Measurements from ENCODE around the gene SSNA1. TPM values are rescaled to one million over a fixed set of nuclear protein-coding genes. Genes with fewer than 3 reads are reported as not detected.
A peak's percentile ranks its signal among the peaks of the same experiment; 100 is the strongest.

The SSNA1 gene
- total RNA-seq, 4 donors from 2014 or later: 58.2 to 99.5 (median 76.7) TPM

GRCh38 chr9:137217276-137218211, 29.1 kb downstream of the SSNA1 start:
- H3K36me3 ChIP-seq: peaks cover 0 to 26% (median 13%) of the 10 kb centered on the region in 4 donors
- intact Hi-C loops (cut with DNase I): no loop called here
- peaks cover 18 to 38% (median 23%) of the 10 kb centered on the region in 4 donors for H3K4me1 ChIP-seq
- no peak for TF ChIP-seq POLR2A (IDR thresholded peaks at IDR 0.05; ENCODE audit: low read depth)
- no peak for TF ChIP-seq EP300 (IDR thresholded peaks at IDR 0.05)
- TF ChIP-seq, protein P1, sequence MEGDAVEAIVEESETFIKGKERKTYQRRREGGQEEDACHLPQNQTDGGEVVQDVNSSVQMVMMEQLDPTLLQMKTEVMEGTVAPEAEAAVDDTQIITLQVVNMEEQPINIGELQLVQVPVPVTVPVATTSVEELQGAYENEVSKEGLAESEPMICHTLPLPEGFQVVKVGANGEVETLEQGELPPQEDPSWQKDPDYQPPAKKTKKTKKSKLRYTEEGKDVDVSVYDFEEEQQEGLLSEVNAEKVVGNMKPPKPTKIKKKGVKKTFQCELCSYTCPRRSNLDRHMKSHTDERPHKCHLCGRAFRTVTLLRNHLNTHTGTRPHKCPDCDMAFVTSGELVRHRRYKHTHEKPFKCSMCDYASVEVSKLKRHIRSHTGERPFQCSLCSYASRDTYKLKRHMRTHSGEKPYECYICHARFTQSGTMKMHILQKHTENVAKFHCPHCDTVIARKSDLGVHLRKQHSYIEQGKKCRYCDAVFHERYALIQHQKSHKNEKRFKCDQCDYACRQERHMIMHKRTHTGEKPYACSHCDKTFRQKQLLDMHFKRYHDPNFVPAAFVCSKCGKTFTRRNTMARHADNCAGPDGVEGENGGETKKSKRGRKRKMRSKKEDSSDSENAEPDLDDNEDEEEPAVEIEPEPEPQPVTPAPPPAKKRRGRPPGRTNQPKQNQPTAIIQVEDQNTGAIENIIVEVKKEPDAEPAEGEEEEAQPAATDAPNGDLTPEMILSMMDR (IDR thresholded peaks at IDR 0.05): no peak
- no peak for TF ChIP-seq POLR2AphosphoS5 (IDR thresholded peaks at IDR 0.05)
- WGBS: 54% methylated on average over 16 of the region's 36 CpGs
- no peak overlapping the region for H3K27ac ChIP-seq (replicated peaks in 1 of 4)
- no peaks in the 10 kb centered on the region for H3K27me3 ChIP-seq
- no peak for DNase-seq (ENCODE audit: extremely low spot score)
- peak overlapping the region in 2 of 4 donors; percentile 22 to 45 for H3K4me3 ChIP-seq
- no peaks in the 10 kb centered on the region for H3K9me3 ChIP-seq

DNA sequence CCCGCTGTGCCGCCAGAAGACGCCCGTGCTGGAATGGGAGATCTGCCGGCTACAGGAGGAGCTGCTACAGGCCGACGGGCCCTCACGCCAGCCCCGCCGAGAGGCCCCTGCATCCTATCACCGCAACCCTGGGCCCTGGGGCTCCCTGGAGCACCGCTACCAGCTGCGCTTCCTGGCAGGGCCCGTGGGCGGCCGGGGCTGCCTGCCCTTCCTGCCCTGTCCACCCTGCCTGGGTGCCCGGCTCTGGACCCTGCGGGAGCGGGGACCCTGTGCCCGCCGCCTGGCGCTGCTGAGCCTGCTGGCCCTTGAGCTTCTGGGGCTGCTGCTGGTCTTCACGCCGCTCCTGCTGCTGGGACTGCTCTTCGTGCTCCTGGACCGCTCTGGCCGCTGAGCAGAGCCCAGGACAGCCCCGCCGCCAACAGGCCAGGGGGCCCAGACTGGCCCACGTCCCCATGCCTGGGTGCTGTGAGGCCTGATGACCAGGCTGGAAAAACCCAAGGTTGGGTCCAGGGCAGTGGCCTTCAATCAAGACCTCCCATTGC, 29.8 kb downstream of the SSNA1 start:
- H3K4me3 ChIP-seq: no peak overlapping the region
- no peak overlapping the region for H3K27ac ChIP-seq (replicated peaks in 1 of 4)
- WGBS: 100% methylated on average over 1 of the region's 30 CpGs
- TF ChIP-seq, protein P1 (IDR thresholded peaks at IDR 0.05): no peak
- TF ChIP-seq POLR2A (IDR thresholded peaks at IDR 0.05; ENCODE audit: low read depth) (no peak), EP300 (IDR thresholded peaks at IDR 0.05) (no peak), POLR2AphosphoS5 (IDR thresholded peaks at IDR 0.05) (no peak)
- peaks cover 24 to 44% (median 29%) of the 10 kb centered on the region in 4 donors for H3K4me1 ChIP-seq
- intact Hi-C loops (cut with DNase I): no loop called here
- H3K9me3 ChIP-seq: no peaks in the 10 kb centered on the region
- no peaks in the 10 kb centered on the region for H3K27me3 ChIP-seq
- DNase-seq (ENCODE audit: extremely low spot score): no peak
- H3K36me3 ChIP-seq: peaks cover 0 to 26% (median 13%) of the 10 kb centered on the region in 4 donors

DNA sequence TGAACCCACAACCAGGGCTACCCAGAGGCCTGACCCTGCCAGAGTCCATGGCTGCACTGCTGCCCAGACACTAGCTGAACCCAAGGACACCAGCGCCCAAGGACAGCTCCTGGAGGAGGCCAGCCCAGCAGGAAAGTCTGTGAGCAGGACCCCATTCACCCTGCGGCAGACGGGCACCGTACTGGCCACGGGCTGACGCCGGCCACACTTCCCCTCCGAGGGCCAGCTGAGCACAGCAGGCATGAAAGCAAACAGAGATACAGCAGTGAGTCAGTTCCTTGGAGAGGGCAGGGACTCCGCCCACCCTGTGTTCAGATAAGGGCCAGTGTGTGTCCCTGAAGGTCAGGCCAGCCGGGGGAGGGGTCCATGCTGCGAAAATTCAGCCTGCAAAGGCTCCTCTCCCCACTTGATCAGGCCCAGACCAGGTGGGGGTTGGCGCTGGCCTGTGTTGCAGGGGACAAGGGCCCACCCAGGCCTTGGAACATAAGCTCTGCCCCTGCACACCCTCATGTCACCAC, 30.3 kb downstream of the SSNA1 start:
- 76% methylated on average over 3 of the region's 12 CpGs for WGBS
- Histone ChIP-seq H3K9me3 (no peaks in the 10 kb centered on the region), H3K4me1 (peaks cover 25 to 46% (median 30%) of the 10 kb centered on the region in 4 donors), H3K27ac (replicated peaks in 1 of 4) (no peak overlapping the region), H3K27me3 (no peaks in the 10 kb centered on the region), H3K4me3 (no peak overlapping the region), H3K36me3 (peaks cover 0 to 25% (median 12%) of the 10 kb centered on the region in 4 donors)
- intact Hi-C loops (cut with DNase I): no loop called here
- TF ChIP-seq POLR2AphosphoS5 (IDR thresholded peaks at IDR 0.05): no peak
- TF ChIP-seq EP300 (IDR thresholded peaks at IDR 0.05): no peak
- no peak for TF ChIP-seq POLR2A (IDR thresholded peaks at IDR 0.05; ENCODE audit: low read depth)
- TF ChIP-seq, protein P1 (IDR thresholded peaks at IDR 0.05): no peak
- DNase-seq (ENCODE audit: extremely low spot score): no peak

DNA sequence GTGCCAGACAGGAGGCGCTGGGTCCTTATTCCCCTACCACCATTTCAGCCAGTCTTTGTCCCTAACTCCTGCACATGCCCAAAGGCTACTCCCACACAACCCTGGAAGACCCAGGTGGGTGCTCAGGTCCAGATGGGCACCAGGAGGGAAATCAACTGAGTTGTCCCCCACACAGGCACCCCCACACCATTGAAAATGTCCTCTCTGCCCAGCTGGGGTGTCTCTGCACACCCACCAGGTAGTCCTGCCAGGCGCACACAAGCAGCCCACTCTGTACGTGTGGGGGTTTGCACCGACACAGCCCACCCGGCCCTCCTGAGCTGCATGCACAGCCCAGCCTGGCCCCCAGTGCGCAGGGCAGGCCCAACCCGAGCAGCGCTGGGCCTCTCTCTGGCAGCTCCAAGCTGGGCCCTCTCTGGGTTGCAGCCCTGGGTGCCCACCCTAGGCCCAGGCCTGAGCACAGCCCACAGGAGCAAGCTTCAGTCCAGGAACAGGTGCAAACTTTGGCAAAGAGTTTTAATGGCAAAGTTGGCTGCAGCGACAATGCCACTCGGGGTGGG, 31.4 kb downstream of the SSNA1 start:
- Histone ChIP-seq H3K4me3 (no peak overlapping the region), H3K27ac (replicated peaks in 1 of 4) (no peak overlapping the region), H3K9me3 (no peaks in the 10 kb centered on the region), H3K36me3 (peaks cover 0 to 18% (median 8%) of the 10 kb centered on the region in 4 donors), H3K27me3 (no peaks in the 10 kb centered on the region), H3K4me1 (peaks cover 30 to 51% (median 36%) of the 10 kb centered on the region in 4 donors)
- TF ChIP-seq POLR2AphosphoS5 (IDR thresholded peaks at IDR 0.05) (no peak), EP300 (IDR thresholded peaks at IDR 0.05) (no peak), POLR2A (IDR thresholded peaks at IDR 0.05; ENCODE audit: low read depth) (no peak)
- TF ChIP-seq, protein P1 (IDR thresholded peaks at IDR 0.05): no peak
- intact Hi-C loops (cut with DNase I): loop anchor here (2.0 to 5.0 kb wide), 2 partner anchors 19 to 33 kb away; partner anchors contain the start of genes ANAPC2, SSNA1 and TPRN
- DNase-seq (ENCODE audit: extremely low spot score): no peak
- 90% methylated on average over 2 of the region's 10 CpGs for WGBS
